ENCODE measurements around the gene DNAAF1. TPM values are rescaled to one million over a fixed set of nuclear protein-coding genes. Genes with fewer than 3 reads are reported as not detected.
"Not testable (repeated sequence)": the region's sequence is repeated elsewhere in the genome, so short reads cannot be mapped to it uniquely, and the experiment has no call there.

Gene DNAAF1
- total and polyA plus RNA-seq, 2 donors (not counting 3 experiments of a cell fraction or from before 2014, with no cell fraction given): 0.01 TPM; not detected in 1

DNA sequence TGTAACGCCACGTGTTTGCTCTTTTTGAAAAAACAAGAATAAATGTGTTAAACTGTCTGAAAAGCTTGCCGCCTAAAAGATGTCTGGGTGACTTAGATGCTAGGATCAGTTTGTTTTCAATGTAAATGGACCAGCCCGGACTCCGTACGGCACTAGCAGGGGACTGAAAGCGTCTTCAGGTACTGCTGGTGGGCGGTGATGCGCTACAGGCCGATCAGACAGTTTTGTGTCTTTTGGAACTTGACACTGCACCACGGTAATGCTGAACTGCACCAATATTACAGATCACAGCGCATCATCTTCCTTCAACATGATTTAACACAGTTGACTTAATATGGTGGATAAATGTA, 27.6 kb upstream of the DNAAF1 start:
- DNase-seq (ENCODE audit: low read depth, low spot score): peak; percentile 55
- H4K20me1 ChIP-seq (replicated peaks; ENCODE audit: control insufficient read depth, extremely low read depth, insufficient read depth, low read length): no peaks in the 10 kb centered on the region
- no peaks in the 10 kb centered on the region for H3K36me3 ChIP-seq (ENCODE audit: control insufficient read depth in 2 of 2, extremely low read depth in 1 of 2, insufficient read depth in 2 of 2, low read length in 2 of 2)
- H3K27ac ChIP-seq (ENCODE audit: insufficient read depth, low read depth, low read length): peak overlapping the region; percentile 65
- H3K4me3 ChIP-seq (replicated peaks in 1 of 3; ENCODE audit: insufficient read depth in 1 of 3, low read depth in 1 of 3, low read length in 3 of 3): peak overlapping the region; percentile 5 to 96 (median 70)
- FAIRE-seq: peak; percentile 71
- dilution Hi-C loops (cut with MboI; ENCODE audit: extremely low pct_ligation_motif_present, low sequenced_read_pairs): no loop called here
- CTCF ChIA-PET: interaction anchor here (0.8 to 2.8 kb wide), 10 partner anchors 10 to 164 kb away, joined by 3 to 29 read pairs (median 4); partner anchors contain the start of genes DNAAF1, HSDL1 and TAF1C
- no TSS peak for BruUV-seq (replicated peaks)
- peak overlapping the region; percentile 51 for H3K4me2 ChIP-seq (ENCODE audit: insufficient read depth, low read length)
- peak overlapping the region; percentile 95 for H3K9ac ChIP-seq (replicated peaks; ENCODE audit: extremely low read depth, insufficient read depth, low read length)
- TF ChIP-seq MYC (IDR thresholded peaks at IDR 0.05; ENCODE audit: low read depth, low read length): no peak
- TF ChIP-seq POLR2AphosphoS5 (IDR thresholded peaks at IDR 0.05; ENCODE audit: insufficient read depth, low read depth, low read length): no peak
- no peak for TF ChIP-seq GATA2 (IDR thresholded peaks at IDR 0.05; ENCODE audit: insufficient read depth, insufficient read length, low read depth, low read length)
- TF ChIP-seq EZH2 (IDR thresholded peaks at IDR 0.05; ENCODE audit: borderline replicate concordance, low read depth, low read length, severe bottlenecking): no peak
- TF ChIP-seq FOS (IDR thresholded peaks at IDR 0.05; ENCODE audit: borderline replicate concordance, insufficient read depth, low read length): no peak
- TF ChIP-seq, protein P1, sequence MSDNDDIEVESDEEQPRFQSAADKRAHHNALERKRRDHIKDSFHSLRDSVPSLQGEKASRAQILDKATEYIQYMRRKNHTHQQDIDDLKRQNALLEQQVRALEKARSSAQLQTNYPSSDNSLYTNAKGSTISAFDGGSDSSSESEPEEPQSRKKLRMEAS (IDR thresholded peaks at IDR 0.05; ENCODE audit: insufficient read depth, insufficient read length): no peak
- no peak for TF ChIP-seq JUN (IDR thresholded peaks at IDR 0.05; ENCODE audit: borderline replicate concordance, insufficient read depth, insufficient read length, low read depth)
- no peak for TF ChIP-seq POLR2A (IDR thresholded peaks at IDR 0.05; ENCODE audit: low read depth, low read length)
- no peak for TF ChIP-seq CTCF (IDR thresholded peaks at IDR 0.05; ENCODE audit: extremely low read depth in 1 of 2, insufficient read depth in 1 of 2, low read depth in 1 of 2, low read length in 2 of 2)
- no peaks in the 10 kb centered on the region for H3K9me1 ChIP-seq (replicated peaks; ENCODE audit: control insufficient read depth, extremely low read depth, insufficient read depth, low read length)
- peaks cover 33% of the 10 kb centered on the region for H3K79me2 ChIP-seq (ENCODE audit: control insufficient read depth, insufficient read depth, low read length)
- no peaks in the 10 kb centered on the region for H3K27me3 ChIP-seq (ENCODE audit: control insufficient read depth in 2 of 2, insufficient read depth in 2 of 2, low read length in 2 of 2)
- intact Hi-C loops (cut with micrococcal nuclease): loop anchor here (1.0 to 2.0 kb wide), 2 partner anchors 27 to 58 kb away; partner anchors contain the start of genes DNAAF1 and HSDL1
- H2AFZ ChIP-seq (ENCODE audit: low read depth, low read length): peak overlapping the region; percentile 60
- POLR2A ChIA-PET: interaction anchor here (1.2 to 1.5 kb wide), 2 partner anchors 28 to 69 kb away, joined by 4 to 5 read pairs; partner anchors contain the start of genes DNAAF1, HSDL1 and TAF1C
- H3K9me3 ChIP-seq (replicated peaks; ENCODE audit: control insufficient read depth, insufficient read depth, low read length): no peaks in the 10 kb centered on the region
- peaks cover 10% of the 10 kb centered on the region for H3K4me1 ChIP-seq (ENCODE audit: control insufficient read depth, extremely low read depth, insufficient read depth, low read length)

DNA sequence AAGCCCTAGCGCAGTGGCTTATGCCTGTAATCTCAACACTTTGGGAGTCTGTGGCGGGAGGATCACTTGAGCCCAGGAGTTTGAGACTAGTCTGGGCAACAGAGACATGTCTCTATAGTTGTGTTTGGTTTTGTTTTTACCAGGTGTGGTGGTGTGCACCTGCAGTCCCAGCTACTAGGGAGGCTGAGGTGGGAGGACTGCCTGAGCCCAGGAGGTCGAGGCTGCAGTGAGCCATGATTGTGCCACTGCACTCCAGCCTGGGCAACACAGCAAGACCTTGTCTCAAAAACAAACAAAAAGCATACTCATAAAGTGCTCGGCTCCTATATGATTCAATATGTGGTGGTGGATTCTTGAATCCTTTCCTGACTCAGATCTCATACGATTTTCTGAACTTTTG, 26.8 kb upstream of the DNAAF1 start:
- Histone ChIP-seq H3K4me1 (ENCODE audit: control insufficient read depth, extremely low read depth, insufficient read depth, low read length) (peaks cover 10% of the 10 kb centered on the region), H3K79me2 (ENCODE audit: control insufficient read depth, insufficient read depth, low read length) (peaks cover 27% of the 10 kb centered on the region)
- POLR2A ChIA-PET; FAIRE-seq; H3K9ac ChIP-seq (replicated peaks; ENCODE audit: extremely low read depth, insufficient read depth, low read length); H3K27me3 ChIP-seq (ENCODE audit: control insufficient read depth in 2 of 2, insufficient read depth in 2 of 2, low read length in 2 of 2); H3K4me2 ChIP-seq (ENCODE audit: insufficient read depth, low read length); BruUV-seq (replicated peaks); DNase-seq (ENCODE audit: low read depth, low spot score); H2AFZ ChIP-seq (ENCODE audit: low read depth, low read length); H3K9me3 ChIP-seq (replicated peaks; ENCODE audit: control insufficient read depth, insufficient read depth, low read length); intact Hi-C loops (cut with micrococcal nuclease); H3K27ac ChIP-seq (ENCODE audit: insufficient read depth, low read depth, low read length); H3K36me3 ChIP-seq (ENCODE audit: control insufficient read depth in 2 of 2, extremely low read depth in 1 of 2, insufficient read depth in 2 of 2, low read length in 2 of 2); H4K20me1 ChIP-seq (replicated peaks; ENCODE audit: control insufficient read depth, extremely low read depth, insufficient read depth, low read length); H3K9me1 ChIP-seq (replicated peaks; ENCODE audit: control insufficient read depth, extremely low read depth, insufficient read depth, low read length); dilution Hi-C loops (cut with MboI; ENCODE audit: extremely low pct_ligation_motif_present, low sequenced_read_pairs); H3K4me3 ChIP-seq (replicated peaks in 1 of 3; ENCODE audit: insufficient read depth in 1 of 3, low read depth in 1 of 3, low read length in 3 of 3): not testable (repeated sequence)
- CTCF ChIA-PET: interaction anchor here (1.1 kb wide), 1 partner anchor 69 kb away, joined by 4 read pairs; the partner anchor contains the start of gene TAF1C
